Measurements from ENCODE around the gene EXOC6B. TPM values are rescaled to one million over a fixed set of nuclear protein-coding genes. Genes with fewer than 3 reads are reported as not detected.

EXOC6B gene
- total and polyA plus RNA-seq, 9 of the 15 experiments (the other 6 are each of a cell fraction or from before 2014, with no cell fraction given): 0.28 to 4.2 (median 2.0) TPM

- TF ChIP-seq ZNF830 (CRISPR knock-in tag; IDR thresholded peaks at IDR 0.05): no peak
- TF ChIP-seq TAF7 (tag; IDR thresholded peaks at IDR 0.05): no peak
- no peak for TF ChIP-seq TEAD4 (IDR thresholded peaks at IDR 0.05; ENCODE audit: low read length)
- TF ChIP-seq TEAD4 (CRISPR knock-in tag; IDR thresholded peaks at IDR 0.05; ENCODE audit: borderline replicate concordance): no peak
- TF ChIP-seq ZFPM2 (CRISPR knock-in tag; IDR thresholded peaks at IDR 0.05): no peak
- TF ChIP-seq ZSCAN29 (IDR thresholded peaks at IDR 0.05): no peak
- no peak for TF ChIP-seq SMARCA5 (IDR thresholded peaks at IDR 0.05)
- TF ChIP-seq HDAC8 (tag; IDR thresholded peaks at IDR 0.05): no peak
- no peak for TF ChIP-seq CHD1 (IDR thresholded peaks at IDR 0.05; ENCODE audit: low read length)
- TF ChIP-seq GTF2B (IDR thresholded peaks at IDR 0.05; ENCODE audit: extremely low read depth, insufficient read length): no peak
- no peak for TF ChIP-seq ATF7 (IDR thresholded peaks at IDR 0.05)
- no peak for TF ChIP-seq PHTF2 (CRISPR knock-in tag; IDR thresholded peaks at IDR 0.05)
Measured at GRCh38 chr2:72271276-72271614, 554.6 kb downstream of the EXOC6B start (continued).

GRCh38 chr2:72270556-72271275 is 555.1 kb downstream of the EXOC6B start:
- ATAC-seq (no peak), DNase-seq (ENCODE audit: extremely low read depth in 1 of 4, low spot score in 3 of 4) (no peak), FAIRE-seq (no peak)
- in situ Hi-C loops (cut with MboI): no loop called here
- Histone ChIP-seq H3K27me3 (ENCODE audit: control insufficient read depth in 2 of 2, insufficient read depth in 2 of 2, low read length in 2 of 2) (no peaks in the 10 kb centered on the region), H2AFZ (ENCODE audit: low read depth, low read length) (no peak overlapping the region), H3K9me3 (replicated peaks; ENCODE audit: control insufficient read depth, insufficient read depth, low read depth, low read length) (no peaks in the 10 kb centered on the region), H3K4me2 (ENCODE audit: insufficient read depth, low read length) (no peak overlapping the region), H3K27ac (ENCODE audit: extremely low read depth, low read depth, low read length) (no peak overlapping the region), H3K36me3 (ENCODE audit: control insufficient read depth, insufficient read depth, low read length) (no peaks in the 10 kb centered on the region), H3K9ac (ENCODE audit: insufficient read depth in 1 of 2, low read depth in 2 of 2, low read length in 2 of 2) (no peak overlapping the region), H3K4me1 (replicated peaks in 1 of 2; ENCODE audit: control insufficient read depth in 2 of 2, insufficient read depth in 2 of 2, low read length in 2 of 2) (no peaks in the 10 kb centered on the region), H4K20me1 (replicated peaks; ENCODE audit: control insufficient read depth, insufficient read depth, low read length) (no peaks in the 10 kb centered on the region), H3K9me1 (ENCODE audit: control insufficient read depth, insufficient read depth, low read length) (no peaks in the 10 kb centered on the region), H3K4me3 (no peak overlapping the region), H3K79me2 (ENCODE audit: control insufficient read depth, insufficient read depth, low read length) (no peaks in the 10 kb centered on the region)
- no TSS peak for BruUV-seq (replicated peaks)
- intact Hi-C loops (cut with micrococcal nuclease): no loop called here
- ChIA-PET POLR2A (no interaction called here), CTCF (ENCODE audit: low intra/inter-chr PET ratio) (no interaction called here)
- no peak for TF ChIP-seq ZNF224 (CRISPR knock-in tag; IDR thresholded peaks at IDR 0.05)
- TF ChIP-seq MEF2A (IDR thresholded peaks at IDR 0.05; ENCODE audit: control insufficient read depth, low read depth, low read length): no peak
- no peak for TF ChIP-seq ZKSCAN8 (CRISPR knock-in tag; IDR thresholded peaks at IDR 0.05)
- no peak for TF ChIP-seq ARID3B (CRISPR knock-in tag; IDR thresholded peaks at IDR 0.05; ENCODE audit: borderline replicate concordance)
- no peak for TF ChIP-seq SAP30 (IDR thresholded peaks at IDR 0.05; ENCODE audit: borderline replicate concordance, insufficient read depth, low read depth, low read length, poor library complexity, severe bottlenecking)
- TF ChIP-seq FOXA3 (CRISPR knock-in tag; conservative IDR thresholded peaks at IDR 0.05 in 1 of 2, IDR thresholded peaks at IDR 0.05 in 1 of 2): no peak
- no peak for TF ChIP-seq MYBL2 (IDR thresholded peaks at IDR 0.05; ENCODE audit: low read depth)
- TF ChIP-seq MYBL2 (CRISPR knock-in tag; IDR thresholded peaks at IDR 0.05; ENCODE audit: borderline replicate concordance): no peak
- TF ChIP-seq ZNF586 (CRISPR knock-in tag; conservative IDR thresholded peaks at IDR 0.05): no peak
- 0% methylated on average over 1 of the region's 1 CpG for WGBS (ENCODE audit: insufficient coverage, low coverage, missing lambda C conversion rate)

Measured in K562 (cell line).